ENCODE measurements around the gene ACTL9. TPM values are rescaled to one million over a fixed set of nuclear protein-coding genes. Genes with fewer than 3 reads are reported as not detected.

Gene ACTL9
- total RNA-seq, 1 donor from 2014 or later = not detected

DNA sequence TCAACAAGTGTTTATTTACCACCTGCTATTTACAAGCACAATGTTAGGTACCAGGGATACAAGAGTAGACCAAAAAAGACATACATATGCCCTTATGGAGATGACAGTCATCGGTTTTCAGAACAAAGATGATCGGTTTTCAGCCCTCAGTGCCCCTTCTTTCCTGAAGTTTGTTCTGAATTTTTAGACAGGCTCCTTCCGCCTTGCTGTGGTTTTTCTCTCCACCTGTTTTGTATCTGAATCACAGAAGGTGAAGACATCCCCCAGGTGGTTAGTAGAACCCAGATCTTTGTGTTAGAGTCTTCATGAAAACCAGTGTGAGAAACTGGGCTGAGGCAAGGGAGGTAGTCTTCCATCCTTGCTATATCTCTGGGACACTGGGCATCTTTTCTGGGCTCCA, 23.5 kb downstream of the ACTL9 start:
- Mint-ChIP-seq H3K9me3 (peaks cover 11% of the 10 kb centered on the region), H3K4me1 (no peaks in the 10 kb centered on the region), H3K27ac (no peak overlapping the region), H3K4me3 (no peak overlapping the region), H3K27me3 (ENCODE audit: insufficient read depth, low read depth) (peaks cover 4% of the 10 kb centered on the region), H3K36me3 (no peaks in the 10 kb centered on the region)
- Histone ChIP-seq H3K4me3 (no peak overlapping the region), H2AFZ (replicated peaks) (no peak overlapping the region), H3K9ac (no peak overlapping the region), H3K4me1 (no peaks in the 10 kb centered on the region), H4K20me1 (ENCODE audit: low read depth) (no peaks in the 10 kb centered on the region), H3F3A (ENCODE audit: low read depth) (no peaks in the 10 kb centered on the region), H3K9me3 (ENCODE audit: low read depth) (no peaks in the 10 kb centered on the region), H3K27me3 (no peaks in the 10 kb centered on the region), H3K27ac (no peak overlapping the region), H3K79me2 (ENCODE audit: low read depth) (no peaks in the 10 kb centered on the region), H3K36me3 (no peaks in the 10 kb centered on the region), H3K4me2 (no peak overlapping the region)
- TF ChIP-seq, protein P1, sequence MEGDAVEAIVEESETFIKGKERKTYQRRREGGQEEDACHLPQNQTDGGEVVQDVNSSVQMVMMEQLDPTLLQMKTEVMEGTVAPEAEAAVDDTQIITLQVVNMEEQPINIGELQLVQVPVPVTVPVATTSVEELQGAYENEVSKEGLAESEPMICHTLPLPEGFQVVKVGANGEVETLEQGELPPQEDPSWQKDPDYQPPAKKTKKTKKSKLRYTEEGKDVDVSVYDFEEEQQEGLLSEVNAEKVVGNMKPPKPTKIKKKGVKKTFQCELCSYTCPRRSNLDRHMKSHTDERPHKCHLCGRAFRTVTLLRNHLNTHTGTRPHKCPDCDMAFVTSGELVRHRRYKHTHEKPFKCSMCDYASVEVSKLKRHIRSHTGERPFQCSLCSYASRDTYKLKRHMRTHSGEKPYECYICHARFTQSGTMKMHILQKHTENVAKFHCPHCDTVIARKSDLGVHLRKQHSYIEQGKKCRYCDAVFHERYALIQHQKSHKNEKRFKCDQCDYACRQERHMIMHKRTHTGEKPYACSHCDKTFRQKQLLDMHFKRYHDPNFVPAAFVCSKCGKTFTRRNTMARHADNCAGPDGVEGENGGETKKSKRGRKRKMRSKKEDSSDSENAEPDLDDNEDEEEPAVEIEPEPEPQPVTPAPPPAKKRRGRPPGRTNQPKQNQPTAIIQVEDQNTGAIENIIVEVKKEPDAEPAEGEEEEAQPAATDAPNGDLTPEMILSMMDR (IDR thresholded peaks at IDR 0.05) = no peak
- TF ChIP-seq EZH2phosphoT487 (IDR thresholded peaks at IDR 0.05) (no peak), EZH2 (IDR thresholded peaks at IDR 0.05) (no peak)
- DNase-seq (ENCODE audit: low spot score) = no peak

DNA sequence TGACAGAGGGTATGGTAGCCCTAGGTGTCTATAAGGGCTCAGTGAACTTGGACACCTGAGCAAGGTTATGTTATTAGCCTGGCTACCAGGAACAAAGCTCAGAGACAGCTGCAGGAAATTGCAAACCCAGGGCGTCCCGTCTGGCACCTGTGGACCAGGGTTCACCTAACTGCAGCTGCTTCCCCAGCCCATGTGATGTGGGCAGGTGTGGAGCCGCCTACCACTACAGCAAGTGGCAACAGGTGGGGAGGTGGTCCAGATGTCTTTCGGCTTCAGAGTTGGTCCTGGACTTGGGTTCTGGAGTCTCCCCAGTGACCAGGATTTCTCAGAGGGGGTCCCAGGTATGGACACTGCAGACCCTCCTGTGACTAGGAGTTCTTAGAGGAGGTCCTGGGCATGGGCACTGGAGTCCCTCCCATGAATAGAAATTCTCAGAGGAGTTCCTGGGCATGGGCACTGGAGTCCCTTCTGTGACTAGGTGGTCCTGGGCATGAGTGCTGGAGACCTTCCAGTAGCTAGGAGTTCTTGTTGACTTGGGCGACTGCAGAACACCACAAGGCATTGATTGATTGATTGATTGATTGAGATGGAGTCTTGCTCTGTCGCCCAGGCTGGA, 25.2 kb downstream of the ACTL9 start:
- Histone ChIP-seq H3K27ac (no peak overlapping the region), H3F3A (ENCODE audit: low read depth) (no peaks in the 10 kb centered on the region), H3K4me1 (no peaks in the 10 kb centered on the region), H3K4me3 (no peak overlapping the region), H3K4me2 (no peak overlapping the region), H4K20me1 (ENCODE audit: low read depth) (no peaks in the 10 kb centered on the region), H3K9me3 (ENCODE audit: low read depth) (no peaks in the 10 kb centered on the region), H2AFZ (replicated peaks) (no peak overlapping the region), H3K36me3 (no peaks in the 10 kb centered on the region), H3K27me3 (no peaks in the 10 kb centered on the region), H3K9ac (no peak overlapping the region), H3K79me2 (ENCODE audit: low read depth) (no peaks in the 10 kb centered on the region)
- Mint-ChIP-seq H3K4me1 (no peaks in the 10 kb centered on the region), H3K27ac (no peak overlapping the region), H3K9me3 (peaks cover 11% of the 10 kb centered on the region), H3K4me3 (no peak overlapping the region), H3K27me3 (ENCODE audit: insufficient read depth, low read depth) (peaks cover 9% of the 10 kb centered on the region), H3K36me3 (no peaks in the 10 kb centered on the region)
- TF ChIP-seq, protein P1 (IDR thresholded peaks at IDR 0.05) = no peak
- TF ChIP-seq EZH2phosphoT487 (IDR thresholded peaks at IDR 0.05) = no peak
- no peak for TF ChIP-seq EZH2 (IDR thresholded peaks at IDR 0.05)
- DNase-seq (ENCODE audit: low spot score) = no peak

DNA sequence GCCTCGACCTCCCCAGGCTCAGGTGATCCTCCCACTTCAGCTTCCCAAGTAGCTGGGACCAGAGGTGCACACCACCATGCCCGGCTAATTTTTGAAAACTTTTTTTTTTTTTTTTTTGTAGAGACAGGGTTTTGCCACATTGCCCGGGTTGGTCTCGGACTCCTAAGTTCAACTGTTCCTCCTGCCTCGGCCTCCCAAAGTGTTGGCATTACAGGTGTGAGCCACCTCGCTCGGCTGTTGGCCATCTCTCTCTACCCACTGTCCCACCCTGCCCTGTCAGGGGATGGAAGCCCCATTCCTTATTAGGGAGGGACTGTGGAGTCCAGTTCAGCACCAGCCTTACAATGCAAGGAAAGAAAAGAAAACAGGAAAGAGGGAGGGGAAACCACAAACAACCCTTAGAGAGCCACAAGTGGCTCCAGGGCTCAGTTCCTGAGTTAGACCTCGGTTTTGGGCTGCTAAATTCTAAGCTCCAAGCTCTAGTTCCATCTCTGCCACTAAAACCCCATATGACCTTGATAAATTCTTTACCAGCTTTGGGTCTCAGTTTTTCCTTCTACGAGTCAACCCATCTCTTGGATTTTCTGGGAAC, 31.7 kb downstream of the ACTL9 start:
- DNase-seq (ENCODE audit: low spot score) = no peak
- Mint-ChIP-seq H3K36me3 (no peaks in the 10 kb centered on the region), H3K27me3 (ENCODE audit: insufficient read depth, low read depth) (peaks cover 7% of the 10 kb centered on the region), H3K4me1 (no peaks in the 10 kb centered on the region), H3K27ac (no peak overlapping the region), H3K4me3 (no peak overlapping the region), H3K9me3 (no peaks in the 10 kb centered on the region)
- TF ChIP-seq EZH2 (IDR thresholded peaks at IDR 0.05) = no peak
- TF ChIP-seq EZH2phosphoT487 (IDR thresholded peaks at IDR 0.05) = no peak
- TF ChIP-seq, protein P1 (IDR thresholded peaks at IDR 0.05) = no peak
- H4K20me1 ChIP-seq (ENCODE audit: low read depth) = no peaks in the 10 kb centered on the region
- H3K4me2 ChIP-seq = no peak overlapping the region
- H3K79me2 ChIP-seq (ENCODE audit: low read depth) = no peaks in the 10 kb centered on the region
- no peak overlapping the region for H3K27ac ChIP-seq
- H2AFZ ChIP-seq (replicated peaks) = no peak overlapping the region
- no peak overlapping the region for H3K9ac ChIP-seq
- H3K4me1 ChIP-seq = no peaks in the 10 kb centered on the region
- H3F3A ChIP-seq (ENCODE audit: low read depth) = no peaks in the 10 kb centered on the region
- H3K9me3 ChIP-seq (ENCODE audit: low read depth) = no peaks in the 10 kb centered on the region
- H3K36me3 ChIP-seq = no peaks in the 10 kb centered on the region
- no peak overlapping the region for H3K4me3 ChIP-seq
- H3K27me3 ChIP-seq = no peaks in the 10 kb centered on the region

Measured in neural progenitor cell (in vitro differentiated cells).